Urothelium cell line (cell line): Measurements from ENCODE around the gene TSSC4.

Source experiments
- DNase-seq: peaks from one replicate; pipeline ENCODE4 v3.0.0; 2011; ENCODE audit warnings: low spot score, mixed read lengths
- FAIRE-seq: peaks from 2 replicates; lab custom pipeline; 2011; peaks lifted over from hg19 to GRCh38; lab: Jason Lieb, UNC

Gene TSSC4

DNA sequence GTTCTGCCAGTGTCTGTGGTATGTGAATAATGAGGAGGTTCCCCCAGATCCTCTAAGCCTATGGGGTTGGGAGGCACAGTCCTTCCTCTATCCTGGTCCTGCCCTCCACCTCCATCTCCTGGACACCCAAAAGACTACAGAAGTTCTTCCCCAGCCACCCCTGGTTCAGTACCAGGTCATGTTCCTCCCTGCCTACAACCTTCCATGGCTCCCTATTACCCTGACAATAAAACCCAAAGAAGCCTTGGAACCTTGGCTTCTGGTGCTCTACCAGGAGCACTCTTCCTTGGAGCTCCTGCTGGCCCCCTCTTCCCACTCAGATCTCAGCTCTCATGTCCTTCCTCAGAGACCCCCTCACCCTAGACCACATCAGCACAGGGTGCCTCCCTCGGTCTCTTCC is 30.8 kb downstream of the TSSC4 start:
- DNase-seq (no peak), FAIRE-seq (no peak)

DNA sequence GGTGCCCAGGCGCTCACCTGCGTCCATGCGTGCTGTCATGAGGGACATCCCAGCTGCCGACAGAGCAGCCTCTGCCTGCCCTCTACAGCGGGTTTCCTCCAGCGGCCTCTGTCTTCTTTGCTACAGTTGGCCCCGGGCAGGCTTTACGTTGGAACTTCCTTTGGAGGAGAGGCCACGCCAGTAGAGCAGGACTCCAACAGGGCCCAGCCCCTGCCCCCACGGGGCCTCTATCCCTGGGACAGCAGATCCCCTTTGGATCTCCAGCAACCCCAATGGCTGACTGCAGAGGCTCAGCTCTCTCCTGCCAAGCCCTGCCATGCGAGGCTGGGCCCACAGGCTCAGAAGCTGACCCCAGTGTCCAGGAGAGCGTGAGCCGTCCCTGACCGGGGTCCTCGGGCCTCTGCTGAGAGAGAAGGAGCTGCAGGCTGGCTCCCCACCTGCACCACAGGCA is 31.6 kb downstream of the TSSC4 start:
- FAIRE-seq (no peak), DNase-seq (no peak)

- DNase-seq (no peak), FAIRE-seq (no peak)
Measured at GRCh38 chr11:2432628-2433071, 32.1 kb downstream of the TSSC4 start.

DNA sequence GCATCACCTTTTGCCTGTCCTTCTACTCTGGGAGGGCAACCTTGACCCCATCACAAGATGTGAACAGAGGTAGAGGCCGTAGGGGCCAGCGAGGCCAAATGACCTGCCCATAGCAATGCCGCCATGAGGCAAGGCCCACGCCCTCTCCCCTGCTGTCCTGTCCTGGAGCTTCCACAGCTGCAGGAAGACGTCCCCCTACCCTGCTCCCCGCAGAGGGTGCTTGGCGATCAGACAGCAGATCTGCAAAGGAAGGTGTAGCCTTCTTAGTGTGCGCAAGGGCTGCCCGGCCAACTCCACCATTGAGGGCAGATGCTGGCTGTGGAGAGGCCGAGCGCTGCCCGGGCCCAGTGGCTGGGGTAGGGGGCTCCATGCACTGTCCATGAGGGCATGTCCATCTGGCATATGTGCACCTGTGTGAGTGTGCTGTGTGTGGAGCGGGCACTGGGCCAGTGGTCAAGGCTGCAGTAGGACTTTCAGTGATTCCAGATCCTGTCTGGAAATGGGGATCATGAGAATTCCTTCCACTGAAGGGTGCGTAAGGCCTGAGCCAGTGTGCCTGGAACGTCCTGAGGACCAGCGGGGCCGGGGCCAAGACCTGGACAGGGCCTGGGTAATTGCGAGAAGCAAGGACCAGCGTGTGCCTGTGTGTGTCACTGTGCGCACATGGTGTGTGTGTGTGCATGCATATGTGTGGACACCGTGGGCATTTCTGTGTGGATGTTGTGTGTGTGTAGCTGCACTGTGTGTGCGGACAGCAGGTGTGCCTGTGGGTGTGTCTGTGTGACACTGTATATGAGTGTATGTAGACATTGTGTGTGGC is 32.8 kb downstream of the TSSC4 start:
- peak; percentile 30 for FAIRE-seq
- no peak for DNase-seq

DNA sequence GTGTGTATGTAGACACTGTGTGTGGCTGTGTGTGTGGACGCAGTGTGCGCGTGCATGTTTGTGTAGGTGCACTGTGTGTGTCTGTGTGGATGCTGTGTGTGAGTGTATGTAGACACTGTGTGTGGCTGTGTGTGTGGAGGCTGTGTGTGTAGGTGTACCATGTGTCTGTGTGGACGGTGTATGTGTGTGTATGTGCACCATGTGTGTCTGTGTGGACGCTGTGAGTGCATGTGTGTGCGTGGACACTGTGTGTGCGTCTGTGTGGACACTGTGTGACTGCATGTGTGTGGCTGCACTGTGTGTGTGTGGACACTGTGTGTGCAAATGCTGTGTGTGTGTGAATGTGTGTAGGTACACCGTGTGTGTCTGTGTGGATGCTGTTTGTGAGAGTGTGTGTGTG is 33.5 kb downstream of the TSSC4 start:
- DNase-seq (no peak), FAIRE-seq (peak; percentile 77)

- no peak for FAIRE-seq
Measured at GRCh38 chr11:2434506-2435255, 34.1 kb downstream of the TSSC4 start.

GRCh38 chr11:2435288-2436012 is 34.9 kb downstream of the TSSC4 start:
- DNase-seq, result no peak
- FAIRE-seq, result no peak

More at GRCh38 chr11:2434506-2435255, 34.1 kb downstream of the TSSC4 start:
- DNase-seq, result no peak

GRCh38 chr11:2436013-2436520 is 35.5 kb downstream of the TSSC4 start:
- no peak for DNase-seq

GRCh38 chr11:2436521-2437031 is 36.0 kb downstream of the TSSC4 start:
- FAIRE-seq, result no peak

More at GRCh38 chr11:2436013-2436520, 35.5 kb downstream of the TSSC4 start:
- FAIRE-seq, result no peak

DNA sequence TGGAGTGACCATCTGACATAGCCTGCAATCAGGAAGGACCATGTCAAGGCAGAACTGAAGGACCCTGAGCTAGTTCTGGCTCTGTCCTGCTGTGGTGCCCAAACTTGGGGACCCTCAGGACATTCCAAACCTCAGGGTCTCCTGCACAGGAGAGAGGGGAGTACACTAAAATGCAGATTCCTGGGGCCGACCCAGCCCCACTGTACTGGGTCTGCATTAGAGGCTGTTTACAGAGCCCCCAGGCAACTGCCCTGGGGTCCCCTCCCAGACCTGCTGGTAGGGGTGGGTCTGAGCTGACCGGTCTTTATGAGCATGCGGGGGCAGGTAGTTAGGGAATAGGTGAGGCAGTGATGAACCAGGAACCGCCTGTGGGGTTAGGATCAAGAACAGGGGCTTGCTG is 37.0 kb downstream of the TSSC4 start:
- no peak for DNase-seq
- no peak for FAIRE-seq

More at GRCh38 chr11:2436521-2437031, 36.0 kb downstream of the TSSC4 start:
- no peak for DNase-seq

- no peak for DNase-seq
- no peak for FAIRE-seq
Measured at GRCh38 chr11:2439820-2440219, 39.3 kb downstream of the TSSC4 start.

DNA sequence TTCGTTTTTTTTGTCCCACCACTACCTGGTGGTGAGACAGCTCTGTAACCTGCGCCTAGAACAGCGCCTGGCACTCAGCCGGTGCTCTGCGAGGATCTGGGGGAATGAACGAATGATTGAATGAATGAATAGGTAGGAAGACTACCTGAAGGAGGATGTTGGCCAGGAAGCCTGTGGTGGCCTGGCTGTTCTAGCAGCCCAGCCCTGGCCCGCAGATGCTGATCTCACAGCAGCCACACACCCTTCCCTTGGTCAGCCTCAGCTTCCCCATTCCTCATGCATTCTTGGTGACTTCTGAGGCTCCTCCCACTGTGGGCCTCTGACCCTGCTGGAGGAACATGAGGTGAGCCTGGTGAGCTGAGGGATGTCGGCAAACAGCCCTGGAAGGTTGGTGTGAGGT is 40.1 kb downstream of the TSSC4 start:
- no peak for FAIRE-seq
- no peak for DNase-seq

- FAIRE-seq, result no peak
- DNase-seq, result no peak
Measured at GRCh38 chr11:2441171-2441570, 40.6 kb downstream of the TSSC4 start.

DNA sequence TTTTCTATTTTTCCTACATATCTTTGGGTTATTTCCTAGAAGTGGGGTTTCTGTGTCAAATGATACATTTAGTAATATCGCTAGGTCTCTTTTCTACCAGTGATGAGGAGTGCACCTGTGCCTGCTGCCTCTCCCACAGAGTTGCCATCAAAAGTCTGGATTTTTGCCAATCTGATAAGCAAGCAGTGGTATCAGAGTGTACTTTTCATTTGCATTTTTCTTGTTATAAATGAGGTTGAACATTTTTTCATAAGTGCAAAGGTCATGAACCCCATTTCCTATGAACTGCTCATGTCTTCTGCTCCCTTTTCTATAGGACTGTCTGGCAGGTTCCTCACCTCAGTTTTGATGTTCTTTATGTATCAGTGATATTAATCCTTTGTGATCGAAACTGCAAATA is 42.0 kb downstream of the TSSC4 start:
- no peak for FAIRE-seq
- DNase-seq, result no peak

DNA sequence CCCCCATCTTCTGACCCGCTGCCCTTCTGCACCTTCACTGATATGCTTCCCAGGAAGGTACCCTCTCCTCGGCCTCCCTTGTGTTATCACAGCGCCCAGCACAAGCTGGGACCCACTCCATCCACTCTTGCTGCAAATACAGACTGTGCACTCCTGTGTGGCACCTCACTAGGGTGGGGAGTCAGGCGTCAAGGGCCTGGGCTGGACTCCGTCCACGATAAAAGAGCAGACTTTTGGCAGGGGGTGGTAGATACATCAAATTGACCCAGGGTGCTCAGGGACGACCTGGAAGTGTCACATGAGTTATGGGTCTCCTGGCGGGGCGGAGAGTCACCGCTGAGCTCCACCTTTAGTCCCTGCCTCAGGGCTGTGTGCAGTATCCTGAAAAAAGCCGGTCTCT is 42.9 kb downstream of the TSSC4 start:
- DNase-seq (no peak), FAIRE-seq (no peak)

- DNase-seq, result no peak
- no peak for FAIRE-seq
Measured at GRCh38 chr11:2443881-2444820, 43.6 kb downstream of the TSSC4 start, which contains the start of gene TRPM5. Gene TRPM5 (minus strand): TSS chr11:2444514. CDS start chr11:2423036, 21,478 bp downstream.

DNA sequence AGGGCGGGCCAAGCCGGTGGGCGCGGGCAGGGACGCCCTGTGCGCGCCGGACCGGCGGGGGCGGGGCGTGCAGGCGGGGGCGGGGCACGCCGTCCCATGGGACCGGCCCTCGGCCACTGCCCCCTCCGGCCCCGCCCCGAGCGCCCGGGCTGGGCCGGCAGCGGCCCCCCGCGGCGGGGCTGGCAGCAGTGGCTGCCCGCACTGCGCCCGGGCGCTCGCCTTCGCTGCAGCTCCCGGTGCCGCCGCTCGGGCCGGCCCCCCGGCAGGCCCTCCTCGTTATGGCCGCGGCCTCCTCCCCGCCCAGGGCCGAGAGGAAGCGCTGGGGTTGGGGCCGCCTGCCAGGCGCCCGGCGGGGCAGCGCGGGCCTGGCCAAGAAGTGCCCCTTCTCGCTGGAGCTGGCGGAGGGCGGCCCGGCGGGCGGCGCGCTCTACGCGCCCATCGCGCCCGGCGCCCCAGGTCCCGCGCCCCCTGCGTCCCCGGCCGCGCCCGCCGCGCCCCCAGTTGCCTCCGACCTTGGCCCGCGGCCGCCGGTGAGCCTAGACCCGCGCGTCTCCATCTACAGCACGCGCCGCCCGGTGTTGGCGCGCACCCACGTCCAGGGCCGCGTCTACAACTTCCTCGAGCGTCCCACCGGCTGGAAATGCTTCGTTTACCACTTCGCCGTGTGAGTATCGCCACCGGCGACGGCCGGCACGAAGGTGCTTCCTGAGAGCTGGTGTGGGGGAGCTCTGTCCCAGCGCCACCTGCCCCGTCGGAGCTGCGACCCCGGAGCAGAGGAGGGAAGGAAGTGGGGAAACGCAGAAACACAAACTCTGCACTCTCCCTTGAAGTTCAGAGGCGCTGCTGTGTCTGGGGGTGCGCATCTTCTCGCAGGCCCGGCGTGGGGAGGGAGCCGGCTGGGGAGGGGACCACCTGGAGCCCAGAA is 44.5 kb downstream of the TSSC4 start, which contains the start of gene KCNQ1:
Gene KCNQ1 (plus strand): TSS at position 188 of the 925 bp plus-strand sequence. CDS start 91 bp downstream, at position 279.
- no peak for FAIRE-seq
- DNase-seq, result peak; percentile 88
